HG02852 (cell line): ENCODE results near the gene DNAAF3.
"Not testable (repeated sequence)": the region's sequence is repeated elsewhere in the genome, so short reads cannot be mapped to it uniquely, and the experiment has no call there.

Experiments used
- ATAC-seq: cut with Tn5 transposase; IDR thresholded peaks from one replicate; pipeline ENCODE4 v1.9.1; 2021; ENCODE audit warnings: mild to moderate bottlenecking, moderate library complexity; ENCODE audit not compliant: unreplicated experiment

The DNAAF3 gene

DNA sequence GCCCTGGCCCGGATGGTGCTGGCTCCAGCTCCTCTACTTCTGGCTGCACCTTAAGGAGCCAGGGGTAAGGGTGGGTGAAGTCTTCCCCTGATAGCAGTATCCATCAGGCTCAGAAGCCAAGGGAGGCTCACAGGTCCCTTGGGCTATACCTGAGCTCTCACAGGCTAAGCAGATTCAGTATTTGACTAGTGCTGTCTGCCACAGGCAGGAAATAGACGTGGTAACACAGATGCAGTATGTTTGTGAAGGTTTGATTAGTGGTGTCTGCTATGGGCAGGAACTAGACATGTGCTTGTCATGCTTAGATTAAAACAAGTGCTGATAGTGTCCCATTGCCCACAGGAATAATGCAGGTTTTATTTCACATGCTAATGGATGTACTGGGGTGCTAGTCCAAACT is 9.7 kb upstream of the DNAAF3 start:
- no peak for ATAC-seq

- no peak for ATAC-seq
Measured at GRCh38 chr19:55175117-55175867, 8.9 kb upstream of the DNAAF3 start.

DNA sequence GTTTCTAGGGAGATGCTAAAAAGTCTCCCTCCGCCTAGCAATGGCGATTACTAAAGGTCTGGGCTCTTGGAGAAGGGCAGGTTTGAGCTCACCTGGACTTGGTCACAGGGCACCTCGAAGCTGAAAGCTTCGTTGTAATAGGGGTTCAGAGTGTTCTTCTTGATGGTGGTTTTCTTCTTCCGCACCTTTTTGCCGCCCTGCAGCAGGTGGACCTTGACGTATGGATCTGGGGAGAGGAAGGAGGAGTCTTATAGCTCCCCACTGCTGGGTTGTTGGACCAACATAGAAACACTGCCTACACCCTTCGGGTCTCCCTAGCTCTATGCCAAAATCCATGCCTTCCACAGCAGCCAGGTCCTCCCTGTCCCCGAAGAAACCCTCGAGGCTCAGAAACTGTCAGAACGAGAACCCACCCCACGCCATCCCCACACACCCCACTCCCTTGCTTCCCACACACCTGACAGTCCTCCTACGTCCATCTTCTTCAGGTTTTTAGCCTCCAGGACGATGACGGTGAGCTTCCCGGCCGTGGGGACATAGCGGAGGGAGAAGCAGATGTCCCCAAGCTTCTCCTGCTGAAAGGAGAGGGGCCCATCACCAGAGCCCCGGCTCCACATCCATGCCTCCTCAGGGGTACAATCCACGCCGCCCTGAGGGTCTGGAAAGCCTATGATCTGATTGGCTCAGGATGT is 8.2 kb upstream of the DNAAF3 start:
- ATAC-seq = no peak

GRCh38 chr19:55173714-55174409 is 7.4 kb upstream of the DNAAF3 start:
- no peak for ATAC-seq

- ATAC-seq = no peak
Measured at GRCh38 chr19:55173186-55173713, 6.8 kb upstream of the DNAAF3 start.

DNA sequence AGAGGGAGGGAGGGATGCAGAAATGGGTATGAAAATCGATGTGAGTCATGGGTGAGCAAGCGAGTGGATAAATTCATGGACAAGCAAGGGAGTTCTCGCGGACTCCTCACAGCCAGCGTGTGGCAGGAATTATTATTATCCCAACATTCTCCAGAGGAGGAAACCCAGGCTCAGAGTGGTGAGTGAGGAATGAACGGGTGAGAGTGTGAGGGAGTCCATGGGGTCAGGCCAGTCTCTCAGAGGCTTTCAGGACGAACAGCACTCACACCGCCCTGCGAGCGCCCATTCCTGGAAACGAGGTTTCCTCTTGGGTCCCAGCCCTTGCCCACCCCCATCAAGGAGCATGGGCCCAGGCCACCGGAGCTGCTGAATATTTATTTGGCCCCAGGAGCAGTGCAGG is 6.3 kb upstream of the DNAAF3 start:
- no peak for ATAC-seq

DNA sequence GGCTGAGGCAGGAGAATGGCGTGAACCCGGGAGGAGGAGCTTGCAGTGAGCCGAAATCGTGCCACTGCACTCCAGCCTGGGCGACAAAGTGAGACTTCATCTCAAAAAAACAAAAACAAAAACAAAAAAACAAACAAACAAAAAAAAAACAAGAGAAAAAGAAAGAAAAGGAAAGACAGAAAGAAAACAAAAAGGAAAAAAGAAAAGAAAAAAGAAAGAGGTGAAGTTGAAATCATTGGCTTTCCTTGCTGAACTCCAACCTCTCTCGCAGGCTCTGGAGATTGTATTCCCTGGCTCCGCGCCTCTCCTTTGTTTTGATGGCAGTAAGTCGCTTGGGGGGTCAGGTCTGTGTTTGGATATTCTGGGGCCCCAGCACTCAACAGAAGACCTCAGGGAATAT is 5.9 kb upstream of the DNAAF3 start:
- ATAC-seq = not testable (repeated sequence)

- ATAC-seq = no peak
Measured at GRCh38 chr19:55171440-55171839, 5.0 kb upstream of the DNAAF3 start.

GRCh38 chr19:55169136-55169535 is 2.7 kb upstream of the DNAAF3 start:
- ATAC-seq = no peak

- ATAC-seq = no peak
Measured at GRCh38 chr19:55165952-55166529, 372 bp downstream of the DNAAF3 start.

DNA sequence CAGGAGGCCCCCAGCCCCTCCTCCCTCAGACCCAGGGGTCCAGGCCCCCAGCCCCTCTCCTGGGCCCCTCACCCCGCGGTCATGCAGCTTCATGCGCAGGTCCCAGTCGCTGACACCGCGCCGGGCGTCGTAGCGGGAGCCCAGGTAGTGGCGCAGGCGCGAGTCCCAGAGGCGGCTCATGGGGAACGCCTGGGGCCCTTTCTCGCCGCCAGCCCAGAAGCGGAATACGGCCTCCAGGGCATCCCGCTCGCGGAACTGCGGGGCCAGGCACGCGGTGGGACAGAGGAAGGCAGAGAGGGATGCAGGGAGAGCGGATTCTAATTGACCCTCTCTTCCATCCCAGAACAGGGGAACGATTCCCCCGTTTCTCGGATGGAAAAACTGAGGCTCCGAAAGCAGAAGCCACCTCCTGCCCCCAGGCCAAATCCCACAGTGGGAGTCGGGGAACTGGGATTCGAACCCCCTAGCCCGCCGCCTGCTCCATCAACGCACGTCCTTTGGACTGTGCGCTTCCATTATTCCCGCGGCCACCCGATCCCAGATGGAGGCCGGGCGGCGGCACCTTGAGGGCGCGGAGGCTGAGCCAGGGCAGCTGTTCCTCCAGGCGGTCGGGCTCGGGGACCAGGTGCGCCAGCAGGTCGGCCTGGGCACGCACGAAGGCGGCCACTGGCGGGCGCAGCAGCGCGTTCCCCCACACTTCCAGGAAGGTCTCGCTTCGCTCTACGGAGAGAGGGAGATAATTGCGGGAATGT is 4.7 kb downstream of the DNAAF3 start:
- ATAC-seq = no peak

GRCh38 chr19:55160986-55161365 is 5.4 kb downstream of the DNAAF3 start:
- no peak for ATAC-seq

DNA sequence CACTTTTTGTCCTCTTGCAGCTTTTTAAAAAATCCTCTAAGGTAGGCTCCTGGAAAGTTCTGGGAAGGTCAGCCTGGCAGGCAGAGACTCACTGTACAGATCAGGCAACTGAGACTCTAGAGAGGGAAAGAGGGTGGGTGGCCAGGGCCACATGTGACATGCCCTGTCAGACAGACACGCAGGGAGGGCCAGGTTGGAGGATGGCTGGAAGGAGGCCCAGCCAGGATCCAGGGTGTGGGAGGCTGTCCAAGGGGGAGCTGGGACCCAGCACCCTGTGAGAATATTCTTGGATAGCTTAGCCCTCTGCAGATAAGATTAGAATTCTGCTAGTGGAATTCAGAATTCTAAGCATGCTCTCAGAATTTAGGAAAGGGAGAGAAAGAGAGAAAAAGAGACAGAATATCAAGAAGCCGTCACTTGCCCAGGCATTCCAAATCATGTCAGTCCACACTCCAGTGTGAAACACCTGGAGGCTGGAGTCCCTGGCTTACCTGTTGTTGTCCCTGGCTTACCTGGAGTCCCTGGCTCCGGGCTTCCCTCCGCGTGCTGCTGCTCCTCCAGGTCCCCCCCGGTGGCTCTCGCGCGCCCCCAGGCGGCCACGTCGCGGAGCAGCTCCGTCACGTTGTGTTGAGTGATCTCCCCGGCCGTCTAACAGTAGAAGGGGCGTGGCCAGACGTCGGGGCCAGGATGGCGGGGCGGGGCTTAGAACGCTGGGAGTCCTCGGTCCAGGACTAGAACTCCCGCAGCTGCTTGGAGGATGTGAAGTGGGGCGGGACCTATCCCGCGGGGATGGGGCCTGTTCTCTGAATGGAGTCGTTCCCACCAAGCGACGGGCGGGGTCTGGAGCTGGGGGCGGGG is 6.1 kb downstream of the DNAAF3 start:
- no peak for ATAC-seq

GRCh38 chr19:55158848-55159749 is 7.3 kb downstream of the DNAAF3 start:
- no peak for ATAC-seq

DNA sequence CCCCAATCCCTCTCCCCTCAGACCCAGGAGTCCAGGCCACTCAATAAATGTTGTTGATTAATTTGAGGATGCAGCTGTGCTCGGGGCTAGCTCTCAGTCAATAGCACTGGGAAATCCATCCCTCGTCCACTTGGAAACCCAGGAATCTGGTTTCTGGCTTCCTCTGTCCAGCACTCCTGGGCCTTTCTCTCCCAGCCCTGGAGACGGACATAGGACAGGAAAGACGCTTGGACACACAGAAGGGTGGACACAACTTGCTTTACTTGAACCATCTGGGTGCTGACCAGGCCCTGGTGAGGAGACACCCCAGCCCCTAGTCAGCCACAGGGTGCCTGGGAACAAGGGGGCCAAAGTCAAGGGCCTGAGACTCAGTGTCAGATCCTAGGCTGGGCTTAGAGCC is 8.0 kb downstream of the DNAAF3 start:
- ATAC-seq = no peak

- no peak for ATAC-seq
Measured at GRCh38 chr19:55157064-55157908, 9.1 kb downstream of the DNAAF3 start, which contains the start of gene TNNI3. Gene TNNI3, minus strand, starts transcription at chr19:55157732. Its CDS starts 143 bp downstream, at chr19:55157589.

DNA sequence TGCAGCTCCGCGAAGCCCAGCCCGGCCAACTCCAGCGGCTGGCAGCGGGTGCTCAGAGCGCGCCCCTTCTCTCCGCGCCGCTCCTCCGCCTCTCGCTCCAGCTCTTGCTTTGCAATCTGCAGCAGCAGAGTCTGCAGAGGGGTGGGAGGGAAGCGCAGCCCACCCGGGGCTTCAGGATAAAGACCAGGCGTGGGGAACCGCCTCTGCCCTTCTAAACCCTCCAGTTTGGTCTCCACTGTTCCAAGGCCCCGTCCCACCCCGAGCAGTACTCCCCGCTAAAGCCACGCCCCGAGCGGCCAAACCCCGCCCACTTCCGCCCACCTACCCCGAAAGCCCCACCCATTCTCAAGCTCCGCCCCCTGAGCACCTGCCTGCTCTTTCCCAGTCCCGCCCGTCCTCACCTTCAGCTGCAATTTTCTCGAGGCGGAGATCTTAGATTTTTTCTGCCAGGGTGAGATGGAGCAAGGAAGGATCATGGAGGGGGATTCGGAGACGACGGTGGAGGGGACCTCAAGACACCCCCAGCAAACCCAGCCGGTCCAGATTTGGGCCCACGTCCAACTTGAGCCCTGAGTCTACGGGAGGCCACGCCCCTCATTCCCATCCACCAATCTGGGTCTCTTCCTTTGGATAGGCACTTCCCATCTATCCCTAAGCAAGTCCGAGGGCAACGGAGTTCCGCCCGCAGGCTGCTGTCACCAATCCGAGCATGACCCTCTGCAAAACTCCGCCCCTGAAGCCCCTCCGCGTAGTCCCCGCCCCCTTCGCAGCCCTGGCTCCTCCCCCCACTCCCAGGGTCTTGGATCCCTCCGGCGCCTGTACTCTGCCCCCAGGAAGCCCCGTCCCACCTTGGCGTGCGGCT is 10.0 kb downstream of the DNAAF3 start:
- ATAC-seq = no peak
